Lower leg skin (tissue), 3 donors: ENCODE data around the gene NEO1.

ENCODE experiments used
- CTCF ChIP-seq, 3 donors: fragments of 450-650 bp; IDR thresholded peaks; one replicate each; pipeline ENCODE4 v1.5.1; 2016; ENCODE audit warnings: antibody characterized with exemption in 3 of 3, mild to moderate bottlenecking in 3 of 3, moderate library complexity in 2 of 3
- POLR2A ChIP-seq, 2 donors: fragments of 450-650 bp; IDR thresholded peaks; one replicate each; pipeline ENCODE4 v1.6.1; 2016 to 2017; ENCODE audit warnings: antibody characterized with exemption in 2 of 2, mild to moderate bottlenecking in 1 of 2, moderate library complexity in 1 of 2

GRCh38 chr15:73258271-73259108 lies 206.2 kb downstream of the NEO1 start:
- TF ChIP-seq POLR2A (IDR thresholded peaks at IDR 0.05) = no peak
- no peak for TF ChIP-seq CTCF (IDR thresholded peaks at IDR 0.05)
